BE2C (cell line): ENCODE results near the gene PLEKHO2.

Source experiments
- DNase-seq: peaks from one replicate; pipeline ENCODE4 v3.0.0-alpha.2; 2020
- H3K27me3 ChIP-seq: fragments of 250-450 bp; sonication (Bioruptor Pico); 2 replicates; pipeline ENCODE4 v1.5.1; 2020; ENCODE audit warnings: mild to moderate bottlenecking
- H3K36me3 ChIP-seq: fragments of 250-450 bp; sonication (Bioruptor Pico); 2 replicates; pipeline ENCODE4 v1.5.1; 2020; ENCODE audit warnings: mild to moderate bottlenecking
- H3K4me1 ChIP-seq: fragments of 250-450 bp; sonication (Bioruptor Pico); 2 replicates; pipeline ENCODE4 v1.5.1; 2020
- H3K4me3 ChIP-seq: 2 replicates; pipeline ENCODE4 v1.5.1; 2011; ENCODE audit warnings: low read depth, low read length
- H3K9me3 ChIP-seq: fragments of 250-450 bp; sonication (Bioruptor Pico); 2 replicates; pipeline ENCODE4 v1.5.1; 2020
- CTCF ChIP-seq: IDR thresholded peaks from 2 replicates; pipeline ENCODE4 v1.5.1; 2012; ENCODE audit warnings: mild to moderate bottlenecking, low read depth, low read length

Gene PLEKHO2

GRCh38 chr15:64855205-64855975, 13.7 kb downstream of the PLEKHO2 start:
- Histone ChIP-seq H3K27me3 (no peaks in the 10 kb centered on the region), H3K36me3 (peaks cover 6% of the 10 kb centered on the region; the same call in 1 of the 2 replicates), H3K9me3 (no peaks in the 10 kb centered on the region), H3K4me3 (no peak overlapping the region), H3K4me1 (peaks cover 15% of the 10 kb centered on the region)
- no peak for DNase-seq
- no peak for TF ChIP-seq CTCF

- Histone ChIP-seq H3K9me3 (no peaks in the 10 kb centered on the region), H3K4me1 (peaks cover 15% of the 10 kb centered on the region), H3K36me3 (peaks cover 6% of the 10 kb centered on the region; the same call in 1 of the 2 replicates), H3K27me3 (no peaks in the 10 kb centered on the region), H3K4me3 (no peak overlapping the region)
- TF ChIP-seq CTCF = no peak
- peak; percentile 59 for DNase-seq
These were observed 14.9 kb downstream of the PLEKHO2 start for GRCh38 chr15:64856429-64857145.

GRCh38 chr15:64857421-64857820, 15.7 kb downstream of the PLEKHO2 start:
- TF ChIP-seq CTCF = no peak
- Histone ChIP-seq H3K36me3 (peaks cover 6% of the 10 kb centered on the region; the same call in 1 of the 2 replicates), H3K4me1 (peaks cover 15% of the 10 kb centered on the region), H3K9me3 (no peaks in the 10 kb centered on the region), H3K27me3 (no peaks in the 10 kb centered on the region), H3K4me3 (no peak overlapping the region)
- no peak for DNase-seq

GRCh38 chr15:64858021-64858575, 16.4 kb downstream of the PLEKHO2 start:
- H3K36me3 ChIP-seq = peaks cover 6% of the 10 kb centered on the region; the same call in 1 of the 2 replicates
- H3K4me1 ChIP-seq = peaks cover 15% of the 10 kb centered on the region
- H3K27me3 ChIP-seq = no peaks in the 10 kb centered on the region
- H3K4me3 ChIP-seq = no peak overlapping the region
- no peak for TF ChIP-seq CTCF
- DNase-seq = no peak
- no peaks in the 10 kb centered on the region for H3K9me3 ChIP-seq

GRCh38 chr15:64859226-64859625, 17.5 kb downstream of the PLEKHO2 start:
- peaks cover 15% of the 10 kb centered on the region for H3K4me1 ChIP-seq
- H3K36me3 ChIP-seq = peaks cover 6% of the 10 kb centered on the region; the same call in 1 of the 2 replicates
- no peaks in the 10 kb centered on the region for H3K9me3 ChIP-seq
- no peak for TF ChIP-seq CTCF
- no peak overlapping the region for H3K4me3 ChIP-seq
- no peaks in the 10 kb centered on the region for H3K27me3 ChIP-seq
- no peak for DNase-seq
